Heart left ventricle (tissue), 16 donors: ENCODE data around the gene SLC34A3. TPM values are rescaled to one million over a fixed set of nuclear protein-coding genes. Genes with fewer than 3 reads are reported as not detected.
"Not testable (repeated sequence)": the region's sequence is repeated elsewhere in the genome, so short reads cannot be mapped to it uniquely, and the experiment has no call there.

Experiments
- ATAC-seq, 4 donors: fragments of 200-7000 bp; cut with Tn5 transposase; one replicate each; pipeline ENCODE4 v1.9.1; 2020 to 2022; ENCODE audit warnings: moderate library complexity in 4 of 4, mild to moderate bottlenecking in 3 of 4, moderate number of reproducible peaks in 1 of 4
- DNase-seq, 5 donors: peaks; one replicate each; pipeline ENCODE4 v3.0.0-alpha.2; 2020
- H3K27ac ChIP-seq, 12 donors: fragments of 200-600 bp; sonication (generic) in 4 of 12; one replicate each; pipeline versions ENCODE4 v1.5.0 to v1.8.0; 2016 to 2022; ENCODE audit warnings: mild to moderate bottlenecking in 2 of 12
- H3K27me3 ChIP-seq, 9 donors: fragments of 200-600 bp; sonication (generic) in 2 of 9; one replicate each; pipeline versions ENCODE4 v1.5.1 to v1.8.0; 2016 to 2022; ENCODE audit warnings: mild to moderate bottlenecking in 3 of 9
- H3K36me3 ChIP-seq, 9 donors: fragments of 200-600 bp; sonication (generic) in 2 of 9; one replicate each; pipeline versions ENCODE4 v1.5.0 to v1.8.0; 2018 to 2022; ENCODE audit warnings: mild to moderate bottlenecking in 2 of 9
- H3K4me1 ChIP-seq, 12 donors: fragments of 200-600 bp; sonication (generic) in 4 of 12; one replicate each; pipeline versions ENCODE4 v1.5.0 to v1.8.0; 2016 to 2022; ENCODE audit warnings: mild to moderate bottlenecking in 3 of 12
- H3K4me3 ChIP-seq, 12 donors: fragments of 200-600 bp; sonication (generic) in 4 of 12; one replicate each; pipeline versions ENCODE4 v1.5.0 to v1.8.0; 2017 to 2022; ENCODE audit warnings: mild to moderate bottlenecking in 9 of 12, moderate library complexity in 4 of 12
- H3K9me3 ChIP-seq, 12 donors: fragments of 200-600 bp; sonication (generic) in 4 of 12; one replicate each; pipeline versions ENCODE4 v1.5.0 to v1.8.0; 2016 to 2022; ENCODE audit warnings: mild to moderate bottlenecking in 1 of 12
- POLR2A ChIP-seq, 2 donors: fragments of 450-650 bp; IDR thresholded peaks; one replicate each; pipeline ENCODE4 v1.6.1; 2017; ENCODE audit warnings: antibody characterized with exemption in 2 of 2, mild to moderate bottlenecking in 2 of 2, moderate library complexity in 2 of 2
- WGBS, 4 donors: extraction: QIAGEN DNeasy Blood & Tissue Kit in 2 of 4; methylation state at CpG; one replicate each; pipeline versions ENCODE4 v1.1.5 to v1.1.7; 2013 to 2018; 5-methylcytosine and 5-hydroxymethylcytosine counted together
- intact Hi-C, 10 donors: fragments of 100-400 bp; cut with DNase I; formaldehyde crosslinking; loops; one replicate each; pipeline versions ENCODE4 v1.11.1 to v1.14.2; 2022
- polyA plus RNA-seq, 2 donors: library from polyadenylated mRNA; stranded (reverse); fragments of 200-250 nt; gene quantifications; one replicate each; pipeline ENCODE4 v1.2.3, GENCODE V29; 2013
- total RNA-seq, 9 donors: library from RNA; depleted of rRNA in 2 of 9; stranded (reverse); fragments of >200 nt in 2 of 9; fragmentation: NEBNext Ultra II Directional in 3 of 9; extraction: Animal tissue kit (Norgen Biotek cat#: 25700) in 3 of 9; gene quantifications; one replicate each; pipeline versions ENCODE4 v1.1.0 to v1.2.4, GENCODE V29; 2016 to 2023
- TF ChIP-seq, protein P1 (sequence below), 12 donors: fragments of 200-600 bp; sonication (generic) in 4 of 12; IDR thresholded peaks; one replicate each; pipeline versions ENCODE4 v1.5.0 to v1.8.0; 2018 to 2022; ENCODE audit warnings: antibody characterized with exemption in 12 of 12, mild to moderate bottlenecking in 5 of 12
- donor health status: ischemic (EF 13 %, LVEDD 7.1; RV severe dilation, severe dysfunction).
- donor health status: healthy with polysubstance abuse.
- donor health status: DM: no; HTN: yes; CAD: no.
- donor health status: DM: no; HTN: no; CAD: no.
- donor health status: ischemic (EF 25% LVEDD 6.9; RV normal size, moderate dysfunction).
- donor health status: ischemic (EF 25% LVEDD 5.7; RV mildly dilated, moderate dysfunction).
- donor health status: healthy.
- donor health status: DM: yes; HTN: yes; CAD: no.
- donor health status: ischemic (EF 35%, LVEDD 5.7; RV mildly dilated, moderate dysfunction).
- donor health status: nonischemic (EF 11% LVEDD 7.7; RV severe dilation, severe dysfunction).
- donor health status: DM: yes; HTN: yes; CAD: no.
- donor health status: PGD.
- donor health status: ischemic (EF 29% LVEDD 5.4; RV normal size, mild dysfunction).
- donor health status: nonischemic (EF 23%, LVEDD 6.1; RV moderate dilation, normal function).

Gene SLC34A3
- total and polyA plus RNA-seq, 11 donors, result not detected

DNA sequence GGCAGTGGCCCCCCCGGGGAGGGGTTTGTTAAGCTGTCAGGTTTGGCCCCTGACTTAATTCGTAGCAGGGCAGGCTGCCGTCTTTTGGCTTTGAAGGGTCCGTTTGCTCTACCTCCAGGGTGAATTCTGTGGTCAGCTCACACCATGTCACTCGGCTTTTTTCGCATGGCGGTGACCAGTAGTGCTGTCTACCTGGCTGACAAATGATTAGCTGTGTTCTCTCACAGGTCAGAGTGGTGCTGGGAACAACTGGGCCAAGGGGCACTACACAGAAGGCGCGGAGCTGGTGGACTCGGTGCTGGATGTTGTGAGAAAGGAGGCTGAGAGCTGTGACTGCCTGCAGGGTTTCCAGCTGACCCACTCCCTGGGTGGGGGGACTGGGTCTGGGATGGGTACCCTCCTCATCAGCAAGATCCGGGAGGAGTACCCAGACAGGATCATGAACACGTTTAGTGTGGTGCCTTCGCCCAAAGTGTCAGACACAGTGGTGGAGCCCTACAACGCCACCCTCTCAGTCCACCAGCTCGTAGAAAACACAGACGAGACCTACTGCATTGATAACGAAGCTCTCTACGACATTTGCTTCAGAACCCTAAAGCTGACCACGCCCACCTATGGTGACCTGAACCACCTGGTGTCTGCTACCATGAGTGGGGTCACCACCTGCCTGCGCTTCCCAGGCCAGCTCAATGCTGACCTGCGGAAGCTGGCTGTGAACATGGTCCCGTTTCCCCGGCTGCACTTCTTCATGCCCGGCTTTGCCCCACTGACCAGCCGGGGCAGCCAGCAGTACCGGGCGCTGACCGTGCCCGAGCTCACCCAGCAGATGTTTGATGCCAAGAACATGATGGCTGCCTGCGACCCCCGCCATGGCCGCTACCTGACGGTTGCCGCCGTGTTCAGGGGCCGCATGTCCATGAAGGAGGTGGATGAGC, 11.8 kb downstream of the SLC34A3 start:
- peak overlapping the region; percentile 90 to 97 (median 94) for H3K27ac ChIP-seq
- 57 to 71% (median 67%) methylated on average over 21 to 36 of the region's 36 CpGs for WGBS, 4 donors
- peak overlapping the region; percentile 70 to 97 (median 92) for H3K4me3 ChIP-seq
- H3K9me3 ChIP-seq, result no peaks in the 10 kb centered on the region
- H3K27me3 ChIP-seq, result no peaks in the 10 kb centered on the region
- DNase-seq (no peak), ATAC-seq (no peak)
- TF ChIP-seq, protein P1, sequence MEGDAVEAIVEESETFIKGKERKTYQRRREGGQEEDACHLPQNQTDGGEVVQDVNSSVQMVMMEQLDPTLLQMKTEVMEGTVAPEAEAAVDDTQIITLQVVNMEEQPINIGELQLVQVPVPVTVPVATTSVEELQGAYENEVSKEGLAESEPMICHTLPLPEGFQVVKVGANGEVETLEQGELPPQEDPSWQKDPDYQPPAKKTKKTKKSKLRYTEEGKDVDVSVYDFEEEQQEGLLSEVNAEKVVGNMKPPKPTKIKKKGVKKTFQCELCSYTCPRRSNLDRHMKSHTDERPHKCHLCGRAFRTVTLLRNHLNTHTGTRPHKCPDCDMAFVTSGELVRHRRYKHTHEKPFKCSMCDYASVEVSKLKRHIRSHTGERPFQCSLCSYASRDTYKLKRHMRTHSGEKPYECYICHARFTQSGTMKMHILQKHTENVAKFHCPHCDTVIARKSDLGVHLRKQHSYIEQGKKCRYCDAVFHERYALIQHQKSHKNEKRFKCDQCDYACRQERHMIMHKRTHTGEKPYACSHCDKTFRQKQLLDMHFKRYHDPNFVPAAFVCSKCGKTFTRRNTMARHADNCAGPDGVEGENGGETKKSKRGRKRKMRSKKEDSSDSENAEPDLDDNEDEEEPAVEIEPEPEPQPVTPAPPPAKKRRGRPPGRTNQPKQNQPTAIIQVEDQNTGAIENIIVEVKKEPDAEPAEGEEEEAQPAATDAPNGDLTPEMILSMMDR (IDR thresholded peaks at IDR 0.05), result no peak
- TF ChIP-seq POLR2A (IDR thresholded peaks at IDR 0.05), result no peak
- intact Hi-C loops, result no loop called here
- peaks cover 0 to 57% (median 39%) of the 10 kb centered on the region in 12 donors for H3K4me1 ChIP-seq
- peaks cover 0 to 24% (median 18%) of the 10 kb centered on the region in 9 donors for H3K36me3 ChIP-seq

DNA sequence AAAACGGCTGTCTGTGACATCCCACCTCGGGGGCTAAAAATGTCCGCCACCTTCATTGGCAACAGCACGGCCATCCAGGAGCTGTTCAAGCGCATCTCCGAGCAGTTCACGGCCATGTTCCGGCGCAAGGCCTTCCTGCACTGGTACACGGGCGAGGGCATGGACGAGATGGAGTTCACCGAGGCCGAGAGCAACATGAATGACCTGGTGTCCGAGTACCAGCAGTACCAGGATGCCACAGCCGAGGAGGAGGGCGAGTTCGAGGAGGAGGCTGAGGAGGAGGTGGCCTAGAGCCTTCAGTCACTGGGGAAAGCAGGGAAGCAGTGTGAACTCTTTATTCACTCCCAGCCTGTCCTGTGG, 12.5 kb downstream of the SLC34A3 start:
- Histone ChIP-seq H3K36me3 (peaks cover 0 to 24% (median 18%) of the 10 kb centered on the region in 9 donors), H3K4me1 (peaks cover 0 to 50% (median 38%) of the 10 kb centered on the region in 12 donors), H3K4me3 (peak overlapping the region in 3 of 12 donors; percentile 89 to 91 (median 90)), H3K27ac (peak overlapping the region in 1 of 12 donors; percentile 9)
- H3K27me3 ChIP-seq, intact Hi-C loops, H3K9me3 ChIP-seq, DNase-seq, ATAC-seq: not testable (repeated sequence)
- 87 to 90% (median 88%) methylated on average over 18 of the region's 18 CpGs for WGBS, 4 donors

DNA sequence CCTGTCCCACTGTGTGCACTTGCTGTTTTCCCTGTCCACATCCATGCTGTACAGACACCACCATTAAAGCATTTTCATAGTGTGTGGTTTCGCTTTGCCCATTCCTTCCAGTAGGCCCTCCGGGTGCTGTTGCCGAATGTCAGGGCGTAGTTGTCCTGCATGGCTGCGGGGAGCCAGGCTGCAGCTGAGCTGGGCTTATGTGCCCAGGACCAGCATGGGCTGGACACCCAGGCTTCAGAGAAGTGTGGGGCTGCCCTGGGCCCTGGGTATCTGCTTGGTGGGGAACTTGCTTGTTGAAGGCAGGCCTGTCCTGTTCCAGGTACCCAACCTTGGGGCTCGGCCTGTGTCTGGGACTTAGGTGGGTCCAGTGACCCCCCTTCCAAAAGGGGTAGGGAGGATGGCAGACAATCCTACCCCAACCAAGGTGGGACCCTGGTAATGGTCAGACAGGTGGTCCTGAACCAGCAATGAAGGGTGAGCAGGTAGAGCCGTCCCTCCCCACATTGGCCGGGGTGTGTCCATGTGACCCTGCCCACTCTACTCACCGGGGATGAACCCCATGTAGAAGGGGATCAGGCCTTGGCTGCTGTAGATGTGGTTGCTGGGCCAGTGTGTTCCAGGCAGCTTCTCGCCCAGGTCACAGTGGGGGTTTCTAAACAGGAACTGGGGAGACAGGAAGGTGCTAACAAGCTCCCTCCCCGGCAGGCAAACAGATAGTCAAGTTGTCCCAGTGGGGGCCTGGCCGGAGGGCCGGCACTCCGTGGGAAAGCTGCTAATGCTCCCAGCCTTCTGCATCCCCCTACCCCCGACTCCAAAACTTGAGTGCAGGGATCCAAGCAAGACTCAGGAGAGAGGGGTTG, 13.2 kb downstream of the SLC34A3 start:
- Histone ChIP-seq H3K27me3 (no peaks in the 10 kb centered on the region), H3K4me1 (peaks cover 0 to 46% (median 35%) of the 10 kb centered on the region in 12 donors)
- 62 to 75% (median 69%) methylated on average over 10 to 15 of the region's 15 CpGs for WGBS, 4 donors

More for the DNA sequence above, 13.2 kb downstream of the SLC34A3 start:
- H3K27ac ChIP-seq, result peak overlapping the region in 3 of 12 donors; percentile 9 to 10 (median 9)
- peaks cover 0 to 24% (median 18%) of the 10 kb centered on the region in 9 donors for H3K36me3 ChIP-seq
- ATAC-seq, result no peak
- no peak overlapping the region for H3K4me3 ChIP-seq
- no peak for DNase-seq
- intact Hi-C loops, result no loop called here
- H3K9me3 ChIP-seq, result no peaks in the 10 kb centered on the region
- peak in 1 of 2 donors; percentile 2 for TF ChIP-seq POLR2A (IDR thresholded peaks at IDR 0.05)
- TF ChIP-seq, protein P1 (IDR thresholded peaks at IDR 0.05), result no peak
